ENCODE results near the gene MISP.

MISP gene

GRCh38 chr19:811506-812048, 60.7 kb downstream of the MISP start:
- no peak for DNase-seq (ENCODE audit: low read depth)
- TF ChIP-seq CTCF (IDR thresholded peaks at IDR 0.05; ENCODE audit: control insufficient read depth, extremely low read depth, insufficient read depth): no peak
- no peak overlapping the region for H3K4me3 ChIP-seq (ENCODE audit: low read depth, low read length)

- no peak for TF ChIP-seq CTCF (IDR thresholded peaks at IDR 0.05; ENCODE audit: control insufficient read depth, extremely low read depth, insufficient read depth)
- H3K4me3 ChIP-seq (ENCODE audit: low read depth, low read length): no peak overlapping the region
- DNase-seq (ENCODE audit: low read depth): no peak
Measured at GRCh38 chr19:812049-812746, 61.3 kb downstream of the MISP start.

- TF ChIP-seq CTCF (IDR thresholded peaks at IDR 0.05; ENCODE audit: control insufficient read depth, extremely low read depth, insufficient read depth): no peak
- no peak for DNase-seq (ENCODE audit: low read depth)
- H3K4me3 ChIP-seq (ENCODE audit: low read depth, low read length): no peak overlapping the region
Measured at GRCh38 chr19:812747-813218, 61.9 kb downstream of the MISP start.

GRCh38 chr19:813219-814151, 62.6 kb downstream of the MISP start:
- TF ChIP-seq CTCF (IDR thresholded peaks at IDR 0.05; ENCODE audit: control insufficient read depth, extremely low read depth, insufficient read depth): no peak
- H3K4me3 ChIP-seq (ENCODE audit: low read depth, low read length): no peak overlapping the region
- DNase-seq (ENCODE audit: low read depth): no peak
